Small intestine (tissue), 7 donors: ENCODE results near the gene NEFH. TPM values are rescaled to one million over a fixed set of nuclear protein-coding genes. Genes with fewer than 3 reads are reported as not detected.

Experiments used
- DNase-seq, 2 donors: peaks; one replicate each; pipeline versions ENCODE4 v3.0.0 to v3.0.0-alpha.2; 2013
- FAIRE-seq: peaks from 2 replicates; lab custom pipeline; 2012; peaks lifted over from hg19 to GRCh38; lab: Jason Lieb, UNC
- H3K27ac ChIP-seq, 3 donors: one replicate each; pipeline ENCODE4 v1.5.1; 2013; ENCODE audit warnings: low read length in 2 of 3, mild to moderate bottlenecking in 2 of 3, control low read depth in 1 of 3, inconsistent platforms in 1 of 3, low read depth in 1 of 3, moderate library complexity in 1 of 3
- H3K27me3 ChIP-seq, 3 donors: one replicate each; pipeline ENCODE4 v1.6.1; 2013; ENCODE audit warnings: low read length in 3 of 3, inconsistent platforms in 1 of 3; ENCODE audit not compliant: control insufficient read depth in 3 of 3, insufficient read depth in 3 of 3
- H3K36me3 ChIP-seq, 3 donors: one replicate each; pipeline ENCODE4 v1.6.1; 2013; ENCODE audit warnings: low read length in 3 of 3, inconsistent platforms in 1 of 3, low read depth in 1 of 3, mild to moderate bottlenecking in 1 of 3, moderate library complexity in 1 of 3; ENCODE audit not compliant: control insufficient read depth in 3 of 3, insufficient read depth in 2 of 3
- H3K4me1 ChIP-seq, 3 donors: one replicate each; pipeline ENCODE4 v1.6.1; 2013; ENCODE audit warnings: low read length in 2 of 3, inconsistent platforms in 1 of 3, low read depth in 1 of 3, mild to moderate bottlenecking in 1 of 3, moderate library complexity in 1 of 3; ENCODE audit not compliant: control insufficient read depth in 3 of 3, insufficient read depth in 2 of 3
- H3K4me3 ChIP-seq, 3 donors: one replicate each; pipeline ENCODE4 v1.5.1; 2013; ENCODE audit warnings: low read length in 3 of 3, control low read depth in 1 of 3, inconsistent platforms in 1 of 3, low read depth in 1 of 3, mild to moderate bottlenecking in 1 of 3, moderate library complexity in 1 of 3
- H3K9me3 ChIP-seq, 2 donors: one replicate each; pipeline ENCODE4 v1.6.1; 2013; ENCODE audit warnings: low read depth in 1 of 2, low read length in 1 of 2; ENCODE audit not compliant: control insufficient read depth in 2 of 2, insufficient read depth in 1 of 2
- WGBS, 3 donors: extraction: QIAGEN DNeasy Blood & Tissue Kit; methylation state at CpG; one replicate each; pipeline ENCODE4 v1.1.7; 2013; 5-methylcytosine and 5-hydroxymethylcytosine counted together
- polyA plus RNA-seq, 4 donors: library from polyadenylated mRNA; stranded (reverse) in 3 of 4; unstranded in 1 of 4; fragments of 200-250 nt in 3 of 4; fragments of 120-200 nt in 1 of 4; gene quantifications; one replicate each; pipeline versions ENCODE4 v1.2.1 to v1.2.3, GENCODE V29; 2013
- donor health status: healthy with polysubstance abuse.
- donor health status: control.
- donor health status: control.
- donor health status: Bipolar disorder and iron deficiency.
- donor health status: healthy.

Gene NEFH
- polyA plus RNA-seq, 4 donors = 1.9 to 4.7 TPM; not detected in 2

GRCh38 chr22:29443452-29443851 lies 36.6 kb upstream of the NEFH start:
- H3K4me1 ChIP-seq = no peaks in the 10 kb centered on the region
- no peaks in the 10 kb centered on the region for H3K36me3 ChIP-seq
- WGBS, 3 donors = 78 to 85% (median 84%) methylated on average over 6 of the region's 6 CpGs
- DNase-seq = no peak
- H3K9me3 ChIP-seq = no peaks in the 10 kb centered on the region
- H3K27ac ChIP-seq = no peak overlapping the region
- H3K4me3 ChIP-seq = no peak overlapping the region
- no peak for FAIRE-seq
- H3K27me3 ChIP-seq = peaks cover 0 to 2% (median 0%) of the 10 kb centered on the region in 3 donors

GRCh38 chr22:29443861-29444792 lies 35.9 kb upstream of the NEFH start:
- Histone ChIP-seq H3K36me3 (no peaks in the 10 kb centered on the region), H3K9me3 (no peaks in the 10 kb centered on the region), H3K27ac (no peak overlapping the region), H3K4me3 (no peak overlapping the region), H3K27me3 (peaks cover 0 to 2% (median 0%) of the 10 kb centered on the region in 3 donors), H3K4me1 (no peaks in the 10 kb centered on the region)
- FAIRE-seq (no peak), DNase-seq (no peak)
- WGBS, 3 donors = 58 to 62% (median 61%) methylated on average over 14 of the region's 14 CpGs

- 68 to 78% (median 69%) methylated on average over 4 of the region's 4 CpGs for WGBS, 3 donors
- no peaks in the 10 kb centered on the region for H3K4me1 ChIP-seq
- FAIRE-seq (no peak), DNase-seq (no peak)
- H3K4me3 ChIP-seq = no peak overlapping the region
- no peak overlapping the region for H3K27ac ChIP-seq
- H3K36me3 ChIP-seq = no peaks in the 10 kb centered on the region
- no peaks in the 10 kb centered on the region for H3K9me3 ChIP-seq
- H3K27me3 ChIP-seq = peaks cover 0 to 2% (median 0%) of the 10 kb centered on the region in 3 donors
Observed at GRCh38 chr22:29445508-29445907, 34.5 kb upstream of the NEFH start.

- 83 to 86% (median 84%) methylated on average over 5 of the region's 5 CpGs for WGBS, 3 donors
- FAIRE-seq = no peak
Observed at GRCh38 chr22:29447906-29448305, 32.1 kb upstream of the NEFH start.

GRCh38 chr22:29449296-29449875 lies 30.6 kb upstream of the NEFH start:
- H3K4me3 ChIP-seq = no peak overlapping the region
- H3K36me3 ChIP-seq = peaks cover 0 to 4% (median 0%) of the 10 kb centered on the region in 3 donors
- H3K4me1 ChIP-seq = no peaks in the 10 kb centered on the region
- no peaks in the 10 kb centered on the region for H3K9me3 ChIP-seq
- DNase-seq = no peak
- WGBS, 3 donors = 89 to 90% (median 89%) methylated on average over 11 of the region's 11 CpGs
- no peak for FAIRE-seq
- no peaks in the 10 kb centered on the region for H3K27me3 ChIP-seq
- H3K27ac ChIP-seq = no peak overlapping the region

More at GRCh38 chr22:29447906-29448305, 32.1 kb upstream of the NEFH start:
- Histone ChIP-seq H3K4me3 (no peak overlapping the region), H3K27me3 (peaks cover 0 to 2% (median 0%) of the 10 kb centered on the region in 3 donors), H3K4me1 (no peaks in the 10 kb centered on the region), H3K27ac (no peak overlapping the region), H3K36me3 (no peaks in the 10 kb centered on the region), H3K9me3 (no peaks in the 10 kb centered on the region)
- no peak for DNase-seq

GRCh38 chr22:29450222-29450621 lies 29.8 kb upstream of the NEFH start:
- FAIRE-seq (no peak), DNase-seq (no peak)
- WGBS, 3 donors = 83 to 87% (median 83%) methylated on average over 8 of the region's 8 CpGs
- Histone ChIP-seq H3K4me3 (no peak overlapping the region), H3K4me1 (no peaks in the 10 kb centered on the region), H3K36me3 (peaks cover 0 to 4% (median 0%) of the 10 kb centered on the region in 3 donors), H3K27ac (no peak overlapping the region), H3K27me3 (no peaks in the 10 kb centered on the region), H3K9me3 (no peaks in the 10 kb centered on the region)

- WGBS, 3 donors = 74 to 83% (median 78%) methylated on average over 4 of the region's 4 CpGs
- Histone ChIP-seq H3K36me3 (peaks cover 0 to 4% (median 0%) of the 10 kb centered on the region in 3 donors), H3K4me3 (no peak overlapping the region), H3K27me3 (no peaks in the 10 kb centered on the region), H3K27ac (no peak overlapping the region), H3K9me3 (no peaks in the 10 kb centered on the region), H3K4me1 (no peaks in the 10 kb centered on the region)
- FAIRE-seq = no peak
- no peak for DNase-seq
Observed at GRCh38 chr22:29451863-29452262, 28.2 kb upstream of the NEFH start.

- no peaks in the 10 kb centered on the region for H3K9me3 ChIP-seq
- FAIRE-seq (no peak), DNase-seq (no peak)
- WGBS, 3 donors = 76 to 87% (median 80%) methylated on average over 8 of the region's 8 CpGs
- no peak overlapping the region for H3K4me3 ChIP-seq
- H3K36me3 ChIP-seq = peaks cover 0 to 4% (median 0%) of the 10 kb centered on the region in 3 donors
- H3K27ac ChIP-seq = no peak overlapping the region
- H3K27me3 ChIP-seq = no peaks in the 10 kb centered on the region
- H3K4me1 ChIP-seq = no peaks in the 10 kb centered on the region
Observed at GRCh38 chr22:29454276-29454675, 25.7 kb upstream of the NEFH start.
